HEK293T (cell line): Measurements from ENCODE around the gene ABI3BP.

Source experiments
- BHLHE40 ChIP-seq: fragments of 450-650 bp; IDR thresholded peaks from 2 replicates; pipeline ENCODE4 v1.6.1; 2016; ENCODE audit warnings: mild to moderate bottlenecking, moderate library complexity, borderline replicate concordance
- FOXK2 ChIP-seq: fragments of 450-650 bp; IDR thresholded peaks from 2 replicates; pipeline ENCODE4 v1.6.1; 2016; ENCODE audit warnings: mild to moderate bottlenecking
- FOXM1 ChIP-seq: fragments of 450-650 bp; IDR thresholded peaks from 2 replicates; pipeline ENCODE4 v1.6.1; 2017; ENCODE audit warnings: mild to moderate bottlenecking, borderline replicate concordance
- NFRKB ChIP-seq: fragments of 450-650 bp; IDR thresholded peaks from 2 replicates; pipeline ENCODE4 v1.6.1; 2016; ENCODE audit warnings: mild to moderate bottlenecking, moderate library complexity

- TF ChIP-seq NFRKB = no peak
- TF ChIP-seq FOXK2 = no peak
- no peak for TF ChIP-seq BHLHE40
- no peak for TF ChIP-seq FOXM1
Observed at GRCh38 chr3:100981164-100981911, 11.9 kb downstream of the ABI3BP start.
